CD4-positive, alpha-beta T cell treated with Interleukin-15 for 1 hour (primary cell): ENCODE data around the gene ANGPT4.
"Not testable (repeated sequence)": the region's sequence is repeated elsewhere in the genome, so short reads cannot be mapped to it uniquely, and the experiment has no call there.

Experiments
- DNase-seq: peaks from one replicate; pipeline ENCODE4 v3.0.0-alpha.2; 2020

The ANGPT4 gene

GRCh38 chr20:904039-904545 lies 12.0 kb downstream of the ANGPT4 start:
- DNase-seq: no peak

GRCh38 chr20:897436-897835 lies 18.7 kb downstream of the ANGPT4 start:
- not testable (repeated sequence) for DNase-seq

- DNase-seq: no peak
Measured at GRCh38 chr20:896501-897025, 19.6 kb downstream of the ANGPT4 start.

DNA sequence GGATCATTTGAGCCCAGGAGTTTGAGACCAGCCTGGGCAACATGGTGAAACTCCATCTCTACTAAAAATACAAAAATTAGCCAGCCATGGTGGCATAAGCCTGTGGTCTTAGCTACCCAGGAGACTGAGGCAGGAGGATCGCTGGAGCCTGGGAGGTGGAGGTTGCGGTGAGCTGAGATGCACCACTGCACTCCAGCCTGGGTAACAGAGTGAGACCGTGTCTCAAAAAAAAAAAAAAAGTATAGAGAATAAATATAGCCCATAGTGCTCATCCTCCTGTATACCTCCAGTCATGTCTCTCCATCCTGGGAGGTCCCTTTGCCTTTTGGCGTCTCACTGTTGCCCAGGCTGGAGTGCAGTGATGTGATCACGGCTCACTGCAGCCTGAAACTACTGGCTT lies 23.8 kb downstream of the ANGPT4 start:
- DNase-seq: not testable (repeated sequence)

DNA sequence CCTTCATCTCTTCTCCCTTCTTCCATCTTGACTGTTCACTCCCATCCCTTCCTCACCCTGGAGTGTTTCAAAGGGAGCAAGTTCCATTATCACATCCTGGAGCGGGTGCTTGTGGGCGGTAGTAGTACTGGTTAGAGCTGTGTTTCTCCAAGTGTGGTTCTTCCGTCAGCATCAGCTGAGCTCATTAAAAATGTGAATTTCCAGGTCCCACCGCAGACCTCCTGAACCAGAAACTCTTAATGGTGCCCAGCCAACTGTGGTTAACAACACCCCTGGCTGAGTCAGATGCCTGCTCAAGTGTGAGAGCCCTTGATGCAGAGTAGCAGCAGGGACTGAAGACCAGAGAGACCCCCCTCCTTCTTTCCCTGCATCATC lies 24.4 kb downstream of the ANGPT4 start:
- DNase-seq: no peak

DNA sequence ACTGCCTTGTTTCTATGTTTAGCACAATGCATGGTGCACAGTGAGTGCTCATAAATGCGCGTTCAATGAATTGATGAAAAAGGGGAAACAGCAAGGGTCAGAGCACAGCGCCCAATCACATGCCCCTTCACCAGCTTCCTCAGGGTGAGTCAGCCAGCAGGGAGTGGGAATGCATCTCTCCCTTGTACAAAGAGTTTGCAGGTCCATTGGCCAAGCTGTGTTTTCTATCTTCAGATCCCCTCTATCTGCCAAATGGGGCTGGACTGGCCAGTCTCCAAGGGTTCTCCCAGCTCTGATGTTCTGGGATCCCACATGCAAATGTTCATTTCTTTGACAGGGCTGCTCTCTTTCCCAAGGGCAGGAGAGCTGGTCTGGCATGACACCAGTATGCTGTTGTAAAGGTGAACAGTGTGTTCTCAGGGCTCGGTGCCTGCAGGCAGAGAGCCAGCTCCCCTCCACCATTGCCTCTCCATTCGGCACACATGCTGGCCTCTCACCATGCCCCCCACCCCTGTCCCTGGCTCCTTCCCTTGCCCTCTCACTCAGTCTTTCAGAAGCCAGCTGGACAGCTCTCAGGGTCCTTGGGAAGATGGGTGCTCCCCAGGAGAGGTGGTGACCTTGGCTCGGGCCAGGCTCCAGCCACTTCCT lies 25.0 kb downstream of the ANGPT4 start:
- DNase-seq: peak; percentile 30

DNA sequence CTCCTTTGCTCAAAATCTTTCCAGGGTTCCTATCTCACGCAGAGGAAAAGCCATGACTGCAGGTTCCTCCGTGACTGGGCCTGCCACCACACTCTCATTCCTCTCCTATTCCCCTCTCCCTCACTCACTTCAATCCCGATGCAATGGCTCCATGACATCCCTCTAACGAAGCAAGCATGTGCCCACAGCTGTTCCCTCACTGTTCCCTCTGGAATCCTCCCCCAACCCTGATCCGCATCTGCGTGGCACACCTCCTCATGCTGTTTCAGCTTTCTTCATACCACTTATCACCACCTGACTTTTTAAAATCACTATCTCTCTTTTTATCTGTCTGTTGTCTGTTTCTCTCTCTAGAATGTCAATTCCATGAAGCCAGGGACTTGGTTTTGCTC lies 25.5 kb downstream of the ANGPT4 start:
- DNase-seq: no peak

GRCh38 chr20:889932-890463 lies 26.1 kb downstream of the ANGPT4 start:
- DNase-seq: no peak

- no peak for DNase-seq
Measured at GRCh38 chr20:889106-889505, 27.0 kb downstream of the ANGPT4 start.

DNA sequence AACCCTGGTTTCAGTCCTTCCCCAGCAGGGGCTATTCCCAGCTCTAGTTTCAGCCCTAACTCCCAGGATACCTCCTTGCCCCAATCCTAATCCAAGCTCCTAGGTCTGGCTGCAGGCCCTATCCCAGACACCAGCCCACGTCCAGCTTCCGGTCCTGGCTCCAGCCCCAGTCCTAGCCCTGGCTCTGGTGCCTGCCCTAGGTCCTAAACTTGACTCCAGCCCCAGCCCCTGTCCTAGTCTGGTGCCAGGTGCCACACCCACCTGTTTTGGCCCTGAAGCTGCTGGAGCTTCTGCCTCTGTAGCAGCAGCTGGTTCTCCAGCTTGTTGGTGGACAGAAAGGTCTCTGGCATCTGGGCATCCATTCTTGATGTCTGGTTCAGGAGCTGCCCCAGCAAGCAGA lies 28.1 kb downstream of the ANGPT4 start:
- no peak for DNase-seq

DNA sequence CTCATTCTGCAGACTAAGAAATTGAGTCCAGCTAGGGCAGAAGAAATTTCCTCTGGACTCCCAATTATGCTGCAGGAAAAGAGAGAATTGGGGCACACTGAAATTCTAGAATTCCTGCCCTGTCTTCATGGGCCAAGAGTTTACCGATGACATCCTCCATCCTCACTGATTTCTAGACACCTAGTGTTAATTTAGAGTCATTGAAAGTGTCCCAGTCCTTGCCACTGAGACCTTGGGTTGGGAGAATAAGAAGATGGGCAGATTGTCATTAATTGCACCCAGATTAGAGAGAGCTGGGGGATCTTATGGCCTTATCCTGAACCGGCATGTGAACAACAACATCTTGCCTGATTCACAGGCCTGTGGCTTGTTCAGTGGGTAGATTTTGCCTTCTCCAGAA lies 29.0 kb downstream of the ANGPT4 start:
- DNase-seq: no peak

GRCh38 chr20:884983-885952 lies 30.9 kb downstream of the ANGPT4 start:
- DNase-seq: no peak

DNA sequence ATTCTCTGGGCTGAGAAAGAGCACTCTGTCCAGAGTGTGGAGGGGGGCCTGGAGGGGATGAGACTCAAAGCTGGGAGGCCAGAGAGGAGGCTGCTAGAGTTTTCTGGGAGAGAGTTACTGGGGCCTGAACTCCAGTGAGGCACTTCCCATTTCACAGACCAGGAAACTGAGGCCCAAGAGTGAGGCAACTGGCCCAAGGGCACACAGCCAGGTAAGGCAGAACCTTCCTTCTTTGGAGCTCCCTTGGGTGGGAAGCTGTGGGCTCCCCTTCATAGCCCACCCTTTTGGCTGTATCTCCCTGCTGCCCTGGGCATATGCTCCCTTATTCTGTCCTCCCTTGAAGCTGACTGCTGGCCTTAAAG lies 34.4 kb downstream of the ANGPT4 start:
- no peak for DNase-seq

DNA sequence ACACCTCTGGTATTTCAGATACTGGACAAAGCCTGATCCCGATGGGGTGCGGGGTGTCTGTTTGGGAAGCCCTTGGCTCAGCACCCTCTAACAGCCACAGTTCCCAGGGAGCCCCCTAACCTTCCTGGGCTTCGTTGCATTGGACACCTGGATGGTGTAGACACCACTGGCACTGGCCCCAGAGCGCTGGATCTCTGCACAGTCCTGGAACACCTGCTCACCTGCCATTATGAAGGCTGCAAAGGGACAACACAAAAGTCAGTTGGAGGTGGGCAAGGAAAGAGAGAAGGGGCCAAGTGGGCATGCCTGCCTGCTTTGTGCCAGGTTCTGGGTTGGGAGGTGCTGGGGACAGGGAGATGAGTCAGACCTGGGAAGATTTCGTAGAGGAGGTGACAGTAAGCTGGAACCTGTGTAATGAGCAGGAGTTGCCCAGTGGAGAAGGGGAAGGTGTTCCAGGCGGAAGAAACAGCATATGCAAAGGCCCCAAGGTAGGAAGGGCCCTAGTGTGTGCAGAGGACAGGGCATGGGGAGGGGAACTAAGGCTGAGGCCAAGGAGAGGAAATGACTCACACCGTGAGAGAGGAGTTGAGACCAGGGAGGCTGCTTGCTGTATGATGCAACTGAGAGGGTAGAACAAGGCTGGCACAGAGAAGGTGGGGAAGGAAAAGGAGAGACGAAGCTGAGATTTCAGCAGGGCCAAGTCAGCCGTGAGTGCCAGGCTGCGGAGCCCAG lies 34.9 kb downstream of the ANGPT4 start:
- peak; percentile 59 for DNase-seq

- no peak for DNase-seq
Measured at GRCh38 chr20:879626-880025, 36.5 kb downstream of the ANGPT4 start.

DNA sequence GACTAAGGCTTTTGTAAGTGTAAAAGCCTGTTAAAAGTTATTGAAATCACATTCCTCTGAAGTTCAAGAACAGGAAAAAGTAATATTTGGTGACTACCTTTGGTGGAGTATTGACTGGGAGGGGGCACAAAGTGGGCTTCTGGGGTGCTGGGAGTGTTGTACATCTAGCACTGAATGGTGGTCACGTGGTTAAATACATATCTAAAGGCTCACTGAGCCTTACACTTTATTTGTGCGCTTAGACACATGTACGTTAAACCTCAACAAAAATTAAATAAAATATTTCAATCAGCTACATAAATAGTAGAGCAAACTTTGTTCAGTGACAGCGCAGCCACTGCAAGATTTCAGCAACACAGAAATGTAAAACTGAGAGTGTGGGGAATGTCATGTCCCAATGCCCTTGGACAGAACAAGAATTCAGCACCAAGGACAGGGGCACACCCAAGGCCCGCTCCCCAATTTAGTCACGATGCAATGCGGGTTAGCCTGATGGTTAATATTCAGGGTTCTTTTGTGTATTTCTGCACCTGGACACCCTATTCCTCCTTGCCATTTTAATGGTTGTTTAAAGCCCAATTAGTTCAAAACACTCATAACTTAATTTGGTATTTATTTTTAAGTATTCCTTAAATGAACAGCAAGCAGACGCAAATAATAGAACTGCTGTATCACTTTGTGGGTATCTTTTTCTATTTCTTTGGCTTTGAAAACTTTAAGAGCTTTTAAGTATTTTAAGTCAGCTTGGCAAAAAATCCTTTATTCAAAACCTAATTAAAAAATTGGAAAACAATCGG lies 37.4 kb downstream of the ANGPT4 start:
- no peak for DNase-seq

- DNase-seq: no peak
Measured at GRCh38 chr20:877814-878213, 38.3 kb downstream of the ANGPT4 start.

DNA sequence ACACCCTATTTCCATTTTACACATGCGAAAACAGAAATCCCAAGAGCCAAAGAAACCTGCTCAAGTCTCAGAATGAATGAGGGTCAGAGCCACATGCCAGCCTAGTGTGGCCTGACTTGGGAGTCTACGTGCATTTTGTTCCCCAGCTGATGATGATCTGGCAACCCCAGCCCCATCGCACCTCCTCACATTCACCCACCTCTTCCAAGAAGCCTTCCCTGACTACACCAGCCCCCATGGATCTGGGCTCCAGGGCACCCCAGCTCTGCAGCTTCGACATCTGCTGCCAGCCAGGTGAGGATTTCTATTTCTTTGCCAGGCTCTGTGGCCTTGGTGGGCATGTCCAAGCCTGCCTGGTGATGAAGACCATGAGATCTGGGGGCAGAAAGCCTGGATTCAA lies 41.0 kb downstream of the ANGPT4 start:
- DNase-seq: no peak

DNA sequence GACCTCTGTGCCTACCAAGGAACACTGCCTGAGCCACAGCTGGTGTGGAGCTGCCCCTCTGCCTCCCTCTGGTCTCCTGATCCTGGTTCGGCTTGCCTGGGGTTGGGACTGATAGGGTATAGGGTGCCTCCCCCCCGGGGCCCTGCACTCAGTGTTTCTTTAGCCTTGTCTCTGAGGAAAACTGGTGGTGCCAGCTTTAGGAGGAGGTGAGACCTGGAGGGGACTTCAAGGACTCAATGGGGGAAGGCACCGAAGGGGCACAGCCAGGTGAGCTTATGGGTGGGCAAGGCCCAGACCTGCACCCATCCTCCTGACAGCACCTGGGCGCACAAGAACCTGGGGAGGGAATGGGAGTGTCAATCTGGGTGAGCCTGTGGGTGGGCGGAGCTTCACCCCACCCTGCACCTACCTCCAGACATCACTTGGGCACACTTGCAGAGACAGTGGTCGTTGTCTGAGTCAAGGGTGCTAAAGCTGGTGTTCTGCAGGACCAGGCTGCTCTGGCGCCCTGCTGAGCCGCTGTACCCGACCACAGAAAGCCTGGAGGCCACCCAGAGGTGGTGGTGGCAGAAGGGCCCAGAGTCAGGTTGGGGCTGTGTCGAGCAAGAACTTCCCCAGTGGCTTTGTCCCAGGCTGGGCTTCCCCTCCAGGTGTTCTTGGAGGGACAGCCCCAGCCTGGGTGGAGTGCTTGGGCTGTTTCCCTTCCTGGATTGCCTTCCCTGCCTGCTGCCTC lies 42.1 kb downstream of the ANGPT4 start:
- no peak for DNase-seq

- DNase-seq: no peak
Measured at GRCh38 chr20:872855-873520, 43.1 kb downstream of the ANGPT4 start.

GRCh38 chr20:871948-872347 lies 44.2 kb downstream of the ANGPT4 start:
- no peak for DNase-seq
